Left renal cortex interstitium (tissue), 4 donors: ENCODE measurements around the gene PLAC1. TPM values are rescaled to one million over a fixed set of nuclear protein-coding genes. Genes with fewer than 3 reads are reported as not detected.

Source experiments
- DNase-seq, 4 donors: peaks; one replicate each; pipeline ENCODE4 v3.0.0-alpha.2; 2013; ENCODE audit warnings: low read depth in 4 of 4, low spot score in 2 of 4, missing footprints in 1 of 4
- polyA plus RNA-seq, 4 donors: library from polyadenylated mRNA; unstranded; fragments of 120-200 nt; gene quantifications; one replicate each; pipeline ENCODE4 v1.2.1, GENCODE V29; 2013; ENCODE audit not compliant: insufficient read length in 4 of 4

PLAC1 gene
- polyA plus RNA-seq, 4 donors, result 4.7 to 6.6 (median 5.6) TPM

DNA sequence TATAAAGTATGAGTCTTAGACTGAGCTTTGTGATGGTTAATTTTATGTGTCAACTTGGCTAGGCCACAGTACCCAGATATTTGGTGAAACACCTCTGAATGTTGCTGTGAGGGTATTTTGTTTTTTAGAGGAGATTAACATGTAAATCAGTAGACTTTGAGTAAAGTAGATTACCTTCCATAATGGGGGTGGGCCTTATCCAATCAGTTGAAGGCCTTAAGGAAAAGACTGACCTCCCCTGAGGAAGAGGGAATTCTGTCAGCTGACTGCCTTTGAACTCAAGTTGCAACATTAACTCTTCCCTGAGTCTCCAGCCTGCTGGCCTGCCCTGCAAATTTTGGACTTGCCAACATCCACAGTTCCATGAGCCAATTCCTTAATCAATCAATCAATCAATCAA is 66.0 kb downstream of the PLAC1 start:
- no peak for DNase-seq

DNA sequence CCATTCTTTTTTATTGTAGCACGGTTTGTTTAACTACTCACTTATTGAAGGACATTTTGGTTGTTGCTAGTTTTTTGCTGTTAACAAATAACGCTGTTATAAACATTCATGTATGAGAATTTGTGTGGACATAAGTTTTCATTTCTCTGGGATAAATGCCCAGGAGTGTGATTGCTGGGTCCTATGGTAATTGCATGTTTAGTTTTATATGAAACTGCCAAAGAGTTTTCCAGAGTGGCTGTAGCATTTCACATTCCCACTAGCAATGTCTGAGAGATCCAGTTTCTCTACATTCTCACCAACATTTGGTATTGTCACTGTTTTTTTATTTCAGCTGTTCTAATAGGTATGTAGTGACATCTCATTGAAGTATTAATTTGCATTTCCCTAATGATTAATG is 66.8 kb downstream of the PLAC1 start:
- no peak for DNase-seq

DNA sequence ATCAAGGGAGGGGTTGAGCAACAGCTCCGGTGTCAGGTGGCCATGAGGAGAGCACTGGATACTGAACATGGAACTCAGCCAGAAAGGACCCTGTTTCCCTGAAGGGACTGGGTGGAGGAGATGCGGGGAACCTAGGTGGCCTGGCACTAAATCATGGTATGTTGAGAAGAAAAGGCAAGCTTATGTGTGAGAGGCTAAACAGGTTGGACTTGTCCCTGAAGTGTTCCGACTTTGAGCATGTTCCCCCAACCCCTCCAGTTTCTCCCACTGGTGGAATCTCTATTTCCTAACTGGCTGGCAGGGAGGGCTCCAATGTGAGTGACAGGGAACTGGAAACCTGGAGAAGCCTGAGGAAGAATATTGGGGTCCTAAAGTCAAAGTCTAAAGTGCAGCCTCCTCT is 69.5 kb downstream of the PLAC1 start:
- DNase-seq, result no peak

DNA sequence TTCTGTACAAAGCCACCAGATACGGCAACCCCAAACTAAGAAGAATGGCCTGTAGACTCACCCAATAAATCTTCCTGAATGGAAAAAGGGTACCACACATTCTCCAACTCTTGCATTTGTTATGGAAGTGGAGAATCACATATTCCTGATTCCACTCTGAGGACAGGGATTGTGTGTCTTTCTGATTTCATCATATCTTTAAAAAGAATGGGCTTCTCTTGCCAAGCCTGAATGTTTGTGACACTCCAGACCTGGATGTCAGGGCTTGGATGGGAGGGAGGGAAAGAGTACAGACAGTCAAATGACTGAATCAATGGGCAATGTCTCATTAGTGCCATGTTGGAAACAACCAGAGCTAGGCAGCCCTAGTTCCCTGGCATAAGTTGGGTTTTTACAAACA is 77.4 kb downstream of the PLAC1 start:
- DNase-seq, result no peak

DNA sequence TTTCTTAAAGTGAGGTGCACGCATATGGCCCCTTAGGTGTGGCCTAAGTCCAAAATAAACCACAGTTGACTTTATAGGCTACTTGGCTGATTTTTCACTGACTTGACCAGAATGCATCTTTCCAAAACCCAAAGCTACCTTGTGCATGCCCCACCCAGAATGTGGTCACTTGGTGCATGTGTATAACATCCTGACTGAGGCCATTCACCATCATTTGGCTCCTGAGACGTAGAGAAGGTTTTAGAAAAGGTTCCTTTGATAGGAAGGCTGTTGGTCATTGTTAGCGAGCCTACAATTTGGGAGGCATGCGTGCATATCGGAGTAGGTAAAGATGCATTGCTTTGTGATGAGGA is 84.6 kb downstream of the PLAC1 start:
- no peak for DNase-seq

DNA sequence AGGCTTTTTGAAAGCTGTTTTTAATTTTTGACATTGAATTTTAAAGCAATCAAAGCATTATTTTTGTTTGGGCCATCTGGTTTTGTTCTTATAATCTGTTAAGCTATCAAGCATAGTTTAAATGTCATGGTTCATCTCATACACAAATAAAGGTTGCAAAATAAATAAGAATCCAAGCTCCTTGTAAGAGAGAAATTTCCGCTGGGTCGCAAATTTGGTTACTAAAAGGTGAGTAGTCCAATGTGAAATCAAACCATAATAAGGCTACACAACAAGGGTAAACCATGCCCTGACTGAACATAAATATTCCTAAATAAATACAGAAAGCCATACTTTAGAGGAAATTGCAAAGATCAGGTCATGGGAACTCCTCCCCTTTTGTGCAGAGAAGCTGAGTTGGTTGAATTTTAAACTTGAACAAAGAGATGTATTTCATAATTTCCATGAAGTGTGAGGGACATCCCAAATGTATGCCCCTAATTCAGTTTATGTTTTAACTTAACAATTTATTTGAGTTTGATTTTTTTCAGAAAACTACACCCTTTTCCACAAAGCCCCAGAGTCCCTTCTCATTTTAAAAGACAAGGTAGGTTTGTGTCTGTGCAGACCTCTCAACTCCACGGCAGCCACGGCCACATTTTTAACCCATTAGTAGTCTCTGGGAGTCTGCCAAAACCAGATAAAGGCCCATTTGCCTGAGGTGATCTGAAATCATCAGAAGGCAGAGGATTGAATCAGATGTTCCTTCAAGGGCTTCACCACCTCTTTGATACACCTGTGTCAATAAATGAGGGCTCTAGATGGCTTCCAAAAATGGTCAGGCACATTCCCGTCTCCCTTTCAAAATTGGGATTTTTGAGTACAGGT is 85.2 kb downstream of the PLAC1 start:
- no peak for DNase-seq

DNA sequence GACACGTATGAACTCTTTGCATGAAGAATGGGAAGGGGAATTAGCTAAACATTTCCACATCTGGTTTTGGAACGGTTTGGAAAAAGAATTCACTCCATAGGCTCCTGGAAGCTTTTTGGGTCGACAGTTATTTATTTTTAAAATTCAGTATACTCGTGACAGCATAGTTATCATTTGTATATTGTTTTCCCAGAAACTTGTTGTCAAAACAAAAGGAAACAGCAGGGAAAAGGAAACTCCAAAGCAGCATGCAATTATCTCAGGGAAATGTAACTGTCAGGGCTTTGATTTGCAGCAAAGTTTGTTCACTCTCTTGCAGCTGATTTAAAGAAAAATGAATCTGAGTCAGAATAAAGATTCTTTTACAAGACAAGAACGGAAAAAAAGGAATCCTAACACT is 86.5 kb downstream of the PLAC1 start:
- no peak for DNase-seq

DNA sequence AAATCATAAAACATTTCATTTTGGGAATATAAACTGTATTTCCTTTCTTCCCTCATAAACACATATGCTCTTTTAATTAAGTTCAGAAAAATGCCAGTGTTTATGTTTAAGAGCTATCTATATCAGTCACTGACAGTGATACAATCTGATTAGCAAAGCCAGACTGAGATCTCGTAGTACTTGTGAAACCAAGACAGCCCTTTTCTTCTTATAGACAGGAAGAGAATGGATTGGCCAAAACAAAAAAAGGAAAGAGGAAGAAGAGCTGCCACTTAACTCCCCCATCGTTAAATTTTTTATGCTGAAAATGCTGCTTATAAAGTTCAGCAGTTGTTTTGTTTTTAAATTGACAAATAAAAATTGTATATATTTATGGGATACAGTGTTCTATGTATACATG is 87.4 kb downstream of the PLAC1 start:
- no peak for DNase-seq

DNA sequence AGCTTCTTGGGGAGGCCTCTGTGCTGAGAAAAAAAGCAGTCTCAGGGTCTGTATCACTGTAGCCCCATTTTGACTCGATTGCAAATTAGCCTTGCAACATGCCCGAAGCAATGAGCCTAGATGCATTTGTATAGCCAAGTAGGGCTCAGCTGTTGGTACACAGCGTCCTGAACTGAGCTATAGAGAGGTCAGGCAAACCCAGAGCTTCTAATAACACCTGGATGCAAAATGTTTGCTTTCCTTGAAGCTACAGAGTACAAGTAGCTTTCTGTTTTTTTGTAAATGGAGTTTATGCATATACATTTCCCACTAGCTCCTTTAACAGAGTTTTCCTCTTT is 87.8 kb downstream of the PLAC1 start:
- DNase-seq, result no peak

DNA sequence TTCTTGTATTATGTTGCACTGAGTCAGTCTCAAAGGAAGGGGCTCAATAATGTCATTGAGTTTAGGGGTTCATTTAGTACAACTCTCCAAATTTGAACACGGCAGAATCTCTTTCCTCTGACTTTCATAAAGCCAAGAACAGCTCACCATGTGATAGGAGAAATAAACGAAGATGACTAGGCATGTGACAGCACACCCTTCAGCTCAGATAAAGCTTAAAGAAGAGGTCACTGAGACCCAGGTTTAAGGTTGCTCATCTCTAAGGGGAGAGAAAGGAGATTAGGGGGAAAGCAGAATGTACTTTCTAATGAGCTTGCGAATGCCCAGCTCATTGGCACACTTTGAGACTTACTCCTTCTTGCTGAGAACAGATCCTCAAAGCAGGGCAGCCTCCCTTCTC is 89.0 kb downstream of the PLAC1 start:
- DNase-seq, result no peak

DNA sequence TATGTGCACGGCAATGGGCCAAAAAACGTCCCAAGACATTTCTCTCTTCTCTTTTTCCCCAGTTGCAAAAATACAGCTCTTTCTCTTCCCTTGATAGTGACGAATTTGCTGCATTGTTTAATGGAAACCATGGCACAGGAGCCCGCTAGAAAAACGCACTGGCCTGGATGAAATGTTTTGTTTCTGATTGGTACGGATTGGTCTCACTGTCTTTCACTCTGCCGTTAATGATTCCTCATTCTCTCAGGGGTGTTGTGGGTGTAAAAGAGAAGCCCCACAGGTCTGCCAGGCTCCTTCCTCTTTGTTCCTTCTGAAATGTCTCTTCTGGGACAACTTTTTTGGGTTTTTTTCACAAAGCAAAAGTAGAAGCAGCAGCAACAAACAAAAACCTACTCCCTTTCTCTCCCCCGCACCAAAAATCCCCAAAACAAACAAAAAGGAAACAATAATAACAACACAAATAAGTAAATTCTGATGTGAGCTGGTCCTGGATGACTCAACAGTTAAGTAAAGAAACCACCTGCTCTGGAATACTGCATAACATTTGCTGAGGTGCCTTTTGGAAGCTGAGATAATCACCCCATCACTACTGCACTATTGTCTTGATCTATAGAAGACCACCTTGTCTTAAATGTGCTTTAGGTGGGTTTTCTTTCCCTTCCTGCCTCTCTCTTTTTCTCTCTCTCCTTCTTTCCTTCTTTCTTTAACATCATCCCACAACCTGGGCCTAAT is 89.8 kb downstream of the PLAC1 start:
- no peak for DNase-seq

DNA sequence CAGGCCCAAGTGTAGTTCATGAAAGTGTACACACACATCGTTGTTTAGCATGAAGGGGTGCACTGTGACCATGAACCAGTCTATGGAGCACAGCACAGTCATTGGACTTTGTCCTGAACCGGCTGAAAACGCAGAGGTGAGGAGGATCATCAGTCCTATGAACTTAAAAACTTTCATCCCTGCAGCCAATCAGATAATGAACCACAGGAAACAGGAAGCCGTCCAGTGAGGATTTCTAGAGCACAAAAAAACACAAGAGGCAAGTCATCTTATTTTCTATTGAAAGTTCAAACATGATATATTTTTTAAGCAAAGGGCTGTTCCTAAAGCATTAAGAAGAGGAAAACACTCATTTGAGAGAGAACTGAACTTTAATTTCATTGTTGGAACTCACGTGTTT is 91.8 kb downstream of the PLAC1 start:
- DNase-seq, result no peak

DNA sequence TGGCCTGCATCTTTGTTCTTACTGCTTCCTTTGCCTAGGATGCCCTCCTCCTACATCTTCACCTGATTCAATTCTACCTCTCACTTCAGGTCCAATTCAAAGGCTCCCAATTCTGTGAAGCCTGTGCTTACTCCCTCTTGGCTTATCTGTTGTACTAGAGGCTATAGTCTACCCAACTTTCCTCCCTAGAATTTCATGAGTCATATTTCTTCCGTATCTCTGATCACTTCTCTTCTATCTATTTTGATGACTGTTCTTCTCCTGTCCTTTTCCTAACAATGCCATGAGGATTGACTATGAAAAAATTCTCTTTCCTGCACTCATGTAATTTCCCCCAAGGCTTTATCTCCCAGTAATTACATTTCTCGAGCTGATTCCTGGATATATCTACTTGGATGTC is 96.3 kb downstream of the PLAC1 start:
- DNase-seq, result no peak

DNA sequence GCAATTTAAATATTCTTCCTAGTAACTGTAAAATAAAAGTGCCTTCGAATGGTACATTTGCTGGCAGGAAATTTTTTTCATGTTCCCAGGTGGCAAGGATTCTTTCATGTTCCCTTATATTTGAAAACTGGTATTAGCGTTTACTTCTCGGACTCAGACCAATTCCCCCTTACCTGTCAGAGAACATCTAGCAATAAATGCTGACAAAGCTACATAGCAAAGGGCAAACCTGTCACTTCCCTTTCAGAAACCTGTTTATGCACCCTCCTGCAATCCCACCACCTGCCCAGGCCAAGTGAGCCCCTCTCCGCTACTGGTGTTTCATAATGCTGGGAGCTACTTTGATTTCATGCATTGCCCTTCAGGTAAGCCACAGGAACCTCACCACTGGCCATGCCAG is 100.1 kb downstream of the PLAC1 start:
- no peak for DNase-seq

DNA sequence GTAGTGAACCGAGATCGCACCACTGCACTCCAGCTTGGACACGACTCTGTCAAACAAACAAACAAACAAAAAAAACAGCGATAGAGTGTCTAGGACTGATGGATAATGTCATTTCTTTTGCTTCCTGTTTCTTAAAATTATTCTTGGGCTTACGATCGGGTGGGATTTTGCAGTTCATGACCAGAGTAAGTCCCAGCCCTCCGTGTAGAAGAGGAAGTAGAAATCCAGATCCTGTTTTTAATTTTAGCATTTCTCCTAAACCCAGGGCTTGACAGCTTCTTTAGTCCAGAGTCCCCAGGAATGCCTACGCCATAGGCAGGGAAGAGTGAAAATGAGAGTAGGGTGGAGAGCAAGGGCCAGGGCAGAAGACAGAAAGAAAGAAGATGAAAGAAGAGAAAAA is 104.0 kb downstream of the PLAC1 start:
- DNase-seq, result no peak

DNA sequence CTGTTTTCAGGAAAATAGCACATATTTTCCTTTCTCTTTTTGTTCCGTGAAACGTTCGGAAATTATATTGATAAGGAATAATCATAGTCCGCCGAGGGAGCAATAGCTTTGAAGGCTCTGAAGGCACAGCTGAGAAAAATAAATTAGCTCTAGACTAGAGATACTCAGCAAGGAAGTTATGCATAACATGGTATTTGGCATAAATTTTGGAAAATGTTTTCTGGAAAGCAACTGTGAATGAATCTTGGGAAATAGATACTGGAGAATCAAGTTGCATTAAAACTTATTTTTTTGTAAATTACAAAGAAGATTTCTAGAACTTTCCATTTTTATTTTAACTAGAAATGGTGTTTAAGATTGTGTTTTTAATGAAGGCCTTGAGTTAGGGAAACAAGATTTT is 105.9 kb downstream of the PLAC1 start:
- DNase-seq, result no peak

DNA sequence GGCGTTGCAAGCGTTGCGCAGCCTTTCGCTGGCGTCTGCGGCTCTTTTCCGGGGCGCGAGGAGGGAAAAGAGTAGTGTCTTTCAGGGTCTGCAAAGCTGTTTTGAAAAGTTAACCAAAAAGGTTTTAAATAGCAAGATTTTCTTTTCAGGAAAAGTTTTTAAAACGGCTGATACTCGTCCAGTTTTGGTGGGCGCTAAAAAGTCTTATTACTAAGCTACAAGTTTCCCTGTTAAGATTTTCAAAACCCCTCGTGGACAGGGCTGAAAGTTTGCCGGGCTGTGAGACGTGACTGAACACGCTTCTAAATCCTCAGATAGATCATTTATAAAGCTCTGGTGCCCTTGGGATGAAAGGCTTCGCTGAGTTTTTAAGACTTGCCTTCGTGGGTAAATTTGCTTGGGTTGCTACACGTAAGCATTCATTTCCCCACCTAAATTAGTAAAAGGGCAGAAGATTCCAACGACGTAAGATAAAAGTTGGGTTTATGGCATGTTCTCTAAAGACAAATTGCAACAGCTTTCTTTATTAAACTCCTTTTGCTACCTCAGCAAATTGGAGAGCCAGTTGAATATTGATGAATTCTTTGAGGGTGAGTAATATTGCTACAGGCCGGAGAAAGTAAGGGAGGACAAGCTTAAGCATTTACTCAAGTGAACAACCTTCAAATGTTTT is 106.8 kb downstream of the PLAC1 start:
- no peak for DNase-seq

DNA sequence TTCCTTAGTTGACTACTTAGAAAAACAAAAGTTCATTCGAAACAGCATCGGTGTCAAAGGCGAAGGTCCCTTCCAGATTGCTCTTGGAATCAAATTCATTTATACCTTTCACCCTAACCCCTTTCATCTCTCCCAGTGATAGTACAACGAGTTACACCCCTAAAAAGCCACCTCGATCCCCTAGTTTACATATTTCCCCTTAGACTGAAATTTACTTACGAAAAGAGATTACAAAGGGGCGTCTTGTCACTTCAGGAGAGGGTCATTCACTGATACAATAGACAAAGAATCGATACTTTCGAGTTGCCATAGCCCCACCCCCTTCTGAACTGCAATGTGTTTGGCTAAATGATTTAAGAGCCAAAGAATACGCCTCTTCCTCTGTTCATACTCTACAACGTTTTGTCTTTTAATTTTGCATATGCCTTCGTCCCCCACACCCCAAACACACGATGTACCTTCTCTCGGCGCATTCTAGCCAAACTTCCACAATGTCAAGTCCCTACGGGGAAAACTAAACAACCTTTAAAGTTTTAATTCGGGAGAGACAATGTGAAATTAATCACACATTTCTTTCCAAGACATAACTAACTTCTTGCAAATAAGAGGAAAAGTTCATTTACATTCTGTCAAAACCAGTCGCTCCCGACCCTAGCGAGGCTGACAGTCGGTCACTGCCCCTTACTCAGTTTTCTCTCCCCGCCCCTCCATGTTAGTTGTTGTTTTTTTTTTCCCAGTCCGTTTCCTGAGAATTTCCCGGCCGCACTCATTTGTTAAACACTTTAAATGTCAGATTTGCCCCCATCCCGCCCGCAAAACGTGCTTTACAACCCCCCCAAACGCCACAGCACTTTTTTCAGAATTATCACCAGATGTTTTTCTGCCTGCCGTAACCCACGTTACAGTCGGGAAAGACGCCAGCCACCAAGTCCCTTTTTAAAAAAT is 109.7 kb downstream of the PLAC1 start:
- DNase-seq, result no peak

DNA sequence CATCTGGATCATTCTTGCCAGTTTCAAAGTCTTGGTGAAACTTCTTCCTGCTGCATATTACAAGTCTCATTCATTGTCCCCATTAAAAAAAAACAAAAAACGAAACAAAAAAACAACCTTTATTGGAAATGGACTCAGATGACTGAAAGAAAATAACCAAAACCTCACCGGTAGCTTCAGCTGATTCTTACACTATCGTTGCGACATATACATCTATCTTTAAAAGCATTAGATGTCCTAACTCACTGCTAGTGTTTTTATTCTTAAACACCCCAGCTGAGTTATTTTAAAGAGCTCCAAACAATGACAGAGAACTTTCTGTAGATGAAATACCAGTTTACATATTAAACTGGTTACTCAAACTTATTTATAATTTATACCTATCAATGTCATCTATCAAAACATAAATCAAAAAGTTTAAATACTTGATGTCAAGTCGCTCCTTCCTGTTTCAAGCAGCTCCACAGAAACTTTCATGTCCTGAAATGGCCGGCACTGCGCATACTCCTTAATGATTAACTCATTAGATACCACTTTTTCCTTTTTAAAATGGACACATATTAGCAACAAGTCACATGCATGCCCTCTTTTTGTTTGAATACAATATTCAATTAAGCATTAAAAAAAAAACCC is 111.1 kb downstream of the PLAC1 start:
- DNase-seq, result no peak

DNA sequence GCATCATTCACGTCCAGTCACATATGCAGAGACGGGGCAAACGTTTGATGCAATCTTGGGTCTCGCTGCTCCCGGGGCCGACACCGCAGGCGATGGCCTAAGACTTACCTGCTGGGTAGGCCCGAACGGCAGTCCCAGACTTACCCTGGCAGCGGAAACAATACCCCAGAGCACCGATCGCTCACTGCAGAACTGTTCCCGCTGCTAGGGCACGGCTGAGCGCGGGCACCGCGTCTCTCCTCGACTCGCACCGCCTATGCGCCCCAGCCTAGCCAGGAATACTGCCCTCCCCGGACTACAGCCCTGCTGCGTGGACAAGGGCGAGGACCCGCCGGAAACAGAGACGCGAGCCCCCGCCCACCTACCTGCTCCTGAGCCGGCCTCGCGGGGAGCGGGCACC is 112.1 kb downstream of the PLAC1 start:
- DNase-seq, result no peak
